ENCODE results near the gene PLSCR1. TPM values are rescaled to one million over a fixed set of nuclear protein-coding genes. Genes with fewer than 3 reads are reported as not detected.
A peak's percentile ranks its signal among the peaks of the same experiment; 100 is the strongest.

The PLSCR1 gene
- total and polyA plus RNA-seq, 10 donors = 42.4 to 267 (median 179) TPM

DNA sequence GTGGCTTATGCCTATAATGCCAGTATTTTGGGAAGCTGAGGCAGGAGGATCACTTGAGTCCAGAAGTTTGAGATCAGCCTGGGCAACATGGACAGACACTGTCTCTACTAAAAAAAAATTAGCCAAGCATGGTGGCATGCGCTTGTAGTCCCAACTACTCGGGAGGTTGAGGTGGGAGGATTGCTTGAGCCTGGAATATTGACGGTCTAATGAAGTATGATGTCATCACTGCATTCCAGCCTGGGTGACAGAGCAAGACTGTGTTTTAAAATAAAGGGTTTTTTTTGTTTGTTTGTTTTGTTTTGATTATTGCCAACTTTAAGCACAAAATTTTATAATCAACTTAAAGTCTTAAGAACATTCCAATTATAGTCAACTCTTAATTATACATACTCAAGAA lies 6.8 kb downstream of the PLSCR1 start:
- Histone ChIP-seq H3K4me3 (no peak overlapping the region), H3K4me1 (peaks cover 16 to 96% (median 58%) of the 10 kb centered on the region in 6 donors), H3K9me3 (no peaks in the 10 kb centered on the region), H3K27me3 (replicated peaks in 1 of 7) (no peaks in the 10 kb centered on the region), H3K27ac (peak overlapping the region in 3 of 8 donors; percentile 2 to 48 (median 42)), H3K36me3 (peaks cover 0 to 44% (median 4%) of the 10 kb centered on the region in 6 donors)
- TF ChIP-seq POLR2A (IDR thresholded peaks at IDR 0.05) (no peak), POLR2AphosphoS5 (IDR thresholded peaks at IDR 0.05) (no peak)
- TF ChIP-seq, protein P1, sequence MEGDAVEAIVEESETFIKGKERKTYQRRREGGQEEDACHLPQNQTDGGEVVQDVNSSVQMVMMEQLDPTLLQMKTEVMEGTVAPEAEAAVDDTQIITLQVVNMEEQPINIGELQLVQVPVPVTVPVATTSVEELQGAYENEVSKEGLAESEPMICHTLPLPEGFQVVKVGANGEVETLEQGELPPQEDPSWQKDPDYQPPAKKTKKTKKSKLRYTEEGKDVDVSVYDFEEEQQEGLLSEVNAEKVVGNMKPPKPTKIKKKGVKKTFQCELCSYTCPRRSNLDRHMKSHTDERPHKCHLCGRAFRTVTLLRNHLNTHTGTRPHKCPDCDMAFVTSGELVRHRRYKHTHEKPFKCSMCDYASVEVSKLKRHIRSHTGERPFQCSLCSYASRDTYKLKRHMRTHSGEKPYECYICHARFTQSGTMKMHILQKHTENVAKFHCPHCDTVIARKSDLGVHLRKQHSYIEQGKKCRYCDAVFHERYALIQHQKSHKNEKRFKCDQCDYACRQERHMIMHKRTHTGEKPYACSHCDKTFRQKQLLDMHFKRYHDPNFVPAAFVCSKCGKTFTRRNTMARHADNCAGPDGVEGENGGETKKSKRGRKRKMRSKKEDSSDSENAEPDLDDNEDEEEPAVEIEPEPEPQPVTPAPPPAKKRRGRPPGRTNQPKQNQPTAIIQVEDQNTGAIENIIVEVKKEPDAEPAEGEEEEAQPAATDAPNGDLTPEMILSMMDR (IDR thresholded peaks at IDR 0.05 in 8 of 11, conservative IDR thresholded peaks at IDR 0.05 in 3 of 11) = no peak
- 76 to 92% (median 89%) methylated on average over 3 of the region's 3 CpGs for WGBS, 5 donors
- DNase-seq = no peak
- intact Hi-C loops (cut with DNase I; ENCODE audit: low total_unique reads) = no loop called here

DNA sequence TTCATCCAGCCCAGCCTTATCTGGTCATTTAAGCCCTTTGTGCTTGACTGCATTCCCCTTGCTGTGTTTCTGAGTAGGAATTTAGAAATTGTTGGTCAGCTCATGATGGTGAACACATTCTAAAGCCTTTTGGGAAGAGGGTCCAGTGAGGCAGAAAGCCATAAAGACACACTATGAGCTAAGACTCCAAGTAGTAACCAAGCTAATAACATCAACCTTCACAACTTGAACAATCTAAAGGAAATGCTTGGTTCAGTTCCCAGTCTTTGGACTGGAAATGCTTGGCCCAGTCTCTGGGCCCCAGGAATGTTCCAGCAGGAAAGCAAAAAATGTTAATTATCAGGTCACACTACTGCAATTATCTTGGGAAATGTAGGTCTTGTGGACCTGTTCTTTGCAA lies 7.7 kb downstream of the PLSCR1 start:
- TF ChIP-seq POLR2A (IDR thresholded peaks at IDR 0.05) (no peak), POLR2AphosphoS5 (IDR thresholded peaks at IDR 0.05) (no peak)
- TF ChIP-seq, protein P1 (IDR thresholded peaks at IDR 0.05 in 8 of 11, conservative IDR thresholded peaks at IDR 0.05 in 3 of 11) = no peak
- Histone ChIP-seq H3K27ac (peak overlapping the region in 4 of 8 donors; percentile 30 to 52 (median 40)), H3K27me3 (replicated peaks in 1 of 7) (no peaks in the 10 kb centered on the region), H3K9me3 (no peaks in the 10 kb centered on the region), H3K36me3 (peaks cover 0 to 54% (median 11%) of the 10 kb centered on the region in 6 donors), H3K4me1 (peaks cover 14 to 93% (median 51%) of the 10 kb centered on the region in 6 donors), H3K4me3 (no peak overlapping the region)
- no peak for DNase-seq
- intact Hi-C loops (cut with DNase I; ENCODE audit: low total_unique reads) = no loop called here

DNA sequence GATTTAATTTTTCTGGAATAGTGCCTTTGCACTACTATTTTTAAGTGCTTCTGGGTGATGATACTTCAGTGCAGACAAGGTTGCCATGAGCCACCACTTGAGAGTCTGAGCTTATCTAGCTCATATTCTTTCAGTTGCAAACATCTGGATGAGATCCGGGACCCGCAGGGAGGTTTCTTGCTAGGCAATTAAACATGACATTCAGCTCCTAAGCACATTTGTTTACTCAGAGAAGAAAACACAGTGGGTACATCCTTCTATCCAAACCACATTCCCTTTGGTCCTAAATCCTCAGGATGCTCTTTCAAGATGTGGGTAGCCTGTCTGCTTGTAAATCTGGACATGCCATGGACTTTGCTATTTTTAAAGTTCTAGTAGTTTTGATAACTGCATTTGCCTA lies 12.0 kb downstream of the PLSCR1 start:
- Histone ChIP-seq H3K4me1 (peaks cover 0 to 76% (median 20%) of the 10 kb centered on the region in 6 donors), H3K4me3 (no peak overlapping the region), H3K27me3 (replicated peaks in 1 of 7) (no peaks in the 10 kb centered on the region), H3K36me3 (peaks cover 0 to 83% (median 36%) of the 10 kb centered on the region in 6 donors), H3K9me3 (no peaks in the 10 kb centered on the region), H3K27ac (peak overlapping the region in 1 of 8 donors; percentile 52)
- TF ChIP-seq POLR2AphosphoS5 (IDR thresholded peaks at IDR 0.05) (no peak), POLR2A (IDR thresholded peaks at IDR 0.05) (no peak)
- TF ChIP-seq, protein P1 (IDR thresholded peaks at IDR 0.05 in 8 of 11, conservative IDR thresholded peaks at IDR 0.05 in 3 of 11) = no peak
- intact Hi-C loops (cut with DNase I; ENCODE audit: low total_unique reads) = no loop called here
- WGBS, 5 donors = 83 to 91% (median 88%) methylated on average over 2 of the region's 2 CpGs
- DNase-seq = no peak

DNA sequence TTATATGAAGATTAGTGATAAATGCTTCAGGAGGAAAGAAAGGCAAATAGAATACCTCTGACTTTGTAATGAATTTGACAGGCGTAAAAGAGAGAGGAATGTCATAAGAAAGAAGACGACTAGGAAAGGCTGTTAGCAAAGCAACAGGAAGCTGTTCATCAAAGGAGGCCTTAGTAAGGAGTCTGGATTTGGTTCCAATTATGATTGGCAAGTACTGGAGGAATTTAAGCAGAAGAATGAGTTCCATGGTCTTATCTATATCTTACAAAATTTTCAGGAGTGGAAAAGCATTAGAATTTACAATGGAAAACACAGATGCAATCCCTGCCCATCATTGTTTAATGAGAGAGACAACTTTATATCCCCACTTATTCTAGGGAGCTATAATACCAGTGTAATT lies 13.8 kb downstream of the PLSCR1 start:
- peaks cover 0 to 64% (median 10%) of the 10 kb centered on the region in 6 donors for H3K4me1 ChIP-seq
- TF ChIP-seq, protein P1 (IDR thresholded peaks at IDR 0.05 in 8 of 11, conservative IDR thresholded peaks at IDR 0.05 in 3 of 11) = no peak
- TF ChIP-seq POLR2AphosphoS5 (IDR thresholded peaks at IDR 0.05) = no peak
- H3K4me3 ChIP-seq = no peak overlapping the region
- H3K27me3 ChIP-seq (replicated peaks in 1 of 7) = no peaks in the 10 kb centered on the region
- H3K27ac ChIP-seq = peak overlapping the region in 3 of 8 donors; percentile 11 to 52 (median 43)
- no peaks in the 10 kb centered on the region for H3K9me3 ChIP-seq
- no peak for DNase-seq
- H3K36me3 ChIP-seq = peaks cover 0 to 97% (median 46%) of the 10 kb centered on the region in 6 donors
- intact Hi-C loops (cut with DNase I; ENCODE audit: low total_unique reads) = no loop called here
- WGBS, 5 donors = 68 to 80% (median 70%) methylated on average over 2 of the region's 2 CpGs
